Measurements from ENCODE around the gene P2RX2.
"Not testable (repeated sequence)": the region's sequence is repeated elsewhere in the genome, so short reads cannot be mapped to it uniquely, and the experiment has no call there.

Gene P2RX2

DNA sequence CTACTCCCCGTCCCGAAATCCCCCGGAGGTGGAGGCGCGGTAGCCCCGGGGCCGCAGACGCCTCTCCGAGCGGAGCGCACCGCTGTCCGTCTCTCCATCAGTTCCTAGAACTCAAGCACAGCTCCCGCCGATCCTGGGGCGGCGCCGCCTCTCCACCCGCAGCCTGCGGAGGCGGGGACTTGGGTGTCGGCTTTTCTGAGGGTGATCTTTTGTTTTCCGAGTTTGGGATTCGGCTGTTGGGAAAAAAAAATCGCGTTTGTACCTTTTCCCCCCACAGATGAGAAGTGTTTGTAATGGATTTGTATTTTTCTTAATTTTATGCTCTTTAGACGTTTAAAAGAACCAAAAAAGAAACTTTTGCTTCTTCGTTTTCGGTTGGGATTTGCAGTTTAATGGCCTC lies 34.8 kb upstream of the P2RX2 start:
- no peak for DNase-seq (ENCODE audit: low read depth)

- DNase-seq (ENCODE audit: low read depth), result no peak
These were observed 34.1 kb upstream of the P2RX2 start for GRCh38 chr12:132584429-132584828.

- DNase-seq (ENCODE audit: low read depth), result no peak
These were observed 33.4 kb upstream of the P2RX2 start for GRCh38 chr12:132585177-132585576.

DNA sequence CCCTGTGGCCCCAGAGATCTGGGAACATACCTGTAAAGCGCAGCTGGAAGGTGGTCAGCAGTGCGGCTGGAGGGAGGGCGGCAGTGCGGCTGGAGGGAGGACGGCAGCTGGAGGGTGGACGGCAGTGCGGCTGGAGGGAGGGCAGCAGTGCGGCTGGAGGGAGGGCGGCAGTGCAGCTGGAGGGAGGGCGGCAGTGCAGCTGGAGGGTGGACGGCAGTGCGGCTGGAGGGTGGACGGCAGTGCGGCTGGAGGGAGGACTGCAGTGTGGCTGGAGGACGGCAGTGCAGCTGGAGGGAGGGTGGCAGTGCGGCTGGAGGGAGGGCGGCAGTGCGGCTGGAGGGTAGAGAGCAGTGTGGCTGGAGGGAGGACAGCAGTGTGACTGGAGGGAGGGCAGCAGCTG lies 31.6 kb upstream of the P2RX2 start:
- DNase-seq (ENCODE audit: low read depth), result no peak

GRCh38 chr12:132587781-132588180 lies 30.8 kb upstream of the P2RX2 start:
- no peak for DNase-seq (ENCODE audit: low read depth)

DNA sequence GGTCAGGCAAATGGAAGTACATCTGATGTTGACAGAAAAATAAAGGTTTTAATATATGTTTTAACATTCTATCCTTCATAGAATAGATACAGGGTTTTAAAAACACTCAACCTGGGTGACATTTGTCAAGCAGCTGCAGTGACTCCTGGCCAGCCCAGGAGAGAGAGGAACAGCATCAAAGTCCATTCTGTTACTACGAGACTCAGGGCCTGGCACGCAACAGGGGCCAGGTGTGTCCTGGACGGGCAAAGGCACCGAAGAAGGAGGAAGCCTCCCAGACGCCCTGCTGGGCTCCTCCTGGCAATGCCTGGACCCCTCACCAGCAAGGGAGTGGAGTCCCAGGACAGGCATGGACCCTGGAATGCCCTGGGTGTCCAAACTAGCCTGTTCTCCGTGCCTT lies 30.3 kb upstream of the P2RX2 start:
- DNase-seq (ENCODE audit: low read depth), result no peak

DNA sequence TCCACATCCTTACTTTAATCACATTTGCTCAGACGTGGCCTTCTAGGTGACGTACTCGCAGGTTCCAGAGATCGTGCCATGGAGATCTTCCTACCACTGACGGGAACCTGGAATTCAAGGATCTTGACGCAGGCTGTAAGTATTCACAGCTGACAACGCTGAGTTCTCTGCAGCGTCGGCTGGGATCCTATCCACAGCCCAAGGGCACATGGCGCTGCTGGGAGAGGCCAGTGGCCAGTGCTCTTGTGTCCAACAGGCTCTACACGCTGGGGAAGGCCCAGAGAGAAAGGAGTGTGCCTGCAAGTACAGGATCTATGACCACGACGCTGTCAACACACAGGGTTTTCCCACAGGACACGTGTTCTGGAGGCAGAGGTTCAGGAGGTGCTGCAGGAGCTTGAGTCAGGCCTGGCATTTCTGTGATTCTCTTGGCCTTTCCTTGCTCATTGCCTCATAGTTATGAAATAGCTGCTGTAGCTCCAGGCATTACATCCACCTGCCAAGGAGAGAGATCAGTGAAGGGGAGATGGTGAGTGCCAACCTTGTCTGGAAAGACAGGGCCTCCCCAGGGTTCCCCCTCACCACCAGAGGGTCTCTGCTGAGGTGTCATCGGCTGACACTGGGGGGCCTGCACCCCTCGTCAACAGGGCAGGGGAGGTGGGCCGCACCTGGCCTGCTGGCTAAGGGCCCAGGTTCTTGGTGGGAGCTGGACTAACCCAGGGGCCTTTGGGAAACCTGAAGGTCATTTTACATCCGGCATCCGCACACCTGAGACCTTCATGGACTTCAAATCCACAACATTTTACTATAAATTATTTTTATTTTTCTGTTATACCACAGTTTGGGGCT lies 29.5 kb upstream of the P2RX2 start:
- DNase-seq (ENCODE audit: low read depth), result no peak

DNA sequence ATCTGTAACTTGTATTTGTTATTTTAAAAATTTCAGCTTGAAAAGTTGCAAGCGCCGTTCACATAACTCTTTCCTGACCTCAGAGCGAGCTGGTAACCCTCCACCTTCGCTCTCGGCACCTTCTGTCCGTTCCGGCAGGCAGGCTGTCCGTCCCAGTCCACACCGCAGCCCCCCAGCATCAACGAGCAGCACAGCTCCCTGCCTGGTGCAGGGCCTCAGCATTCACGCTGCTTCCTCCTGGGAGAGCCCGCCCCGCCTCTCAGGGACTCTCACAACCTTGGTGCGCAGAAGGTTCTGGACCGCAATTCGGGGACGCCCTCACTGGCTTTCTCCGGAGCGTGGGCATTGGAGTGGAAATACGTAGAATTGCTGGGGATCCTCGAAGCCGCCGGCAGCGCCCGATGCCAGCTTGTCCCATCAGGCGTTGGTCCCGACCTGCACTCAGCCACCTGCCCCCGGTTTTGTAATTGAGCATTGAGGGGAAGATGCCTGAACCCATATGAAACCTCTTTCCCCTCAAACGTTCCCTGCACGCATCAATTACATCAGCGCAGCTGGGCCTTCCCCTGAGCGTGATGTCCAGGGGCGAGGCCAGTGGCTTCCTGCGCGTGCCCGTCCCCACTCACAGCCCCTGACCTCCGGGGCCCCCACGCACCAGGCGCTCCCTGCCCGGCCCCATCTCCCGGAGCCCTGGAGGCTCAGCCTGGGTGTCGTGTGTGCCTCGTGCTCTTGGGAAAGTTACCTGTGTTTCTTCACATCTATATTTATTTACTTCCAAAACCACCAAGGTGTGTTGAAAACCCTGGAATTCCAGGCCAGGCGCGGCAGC lies 27.3 kb upstream of the P2RX2 start:
- DNase-seq (ENCODE audit: low read depth), result no peak

DNA sequence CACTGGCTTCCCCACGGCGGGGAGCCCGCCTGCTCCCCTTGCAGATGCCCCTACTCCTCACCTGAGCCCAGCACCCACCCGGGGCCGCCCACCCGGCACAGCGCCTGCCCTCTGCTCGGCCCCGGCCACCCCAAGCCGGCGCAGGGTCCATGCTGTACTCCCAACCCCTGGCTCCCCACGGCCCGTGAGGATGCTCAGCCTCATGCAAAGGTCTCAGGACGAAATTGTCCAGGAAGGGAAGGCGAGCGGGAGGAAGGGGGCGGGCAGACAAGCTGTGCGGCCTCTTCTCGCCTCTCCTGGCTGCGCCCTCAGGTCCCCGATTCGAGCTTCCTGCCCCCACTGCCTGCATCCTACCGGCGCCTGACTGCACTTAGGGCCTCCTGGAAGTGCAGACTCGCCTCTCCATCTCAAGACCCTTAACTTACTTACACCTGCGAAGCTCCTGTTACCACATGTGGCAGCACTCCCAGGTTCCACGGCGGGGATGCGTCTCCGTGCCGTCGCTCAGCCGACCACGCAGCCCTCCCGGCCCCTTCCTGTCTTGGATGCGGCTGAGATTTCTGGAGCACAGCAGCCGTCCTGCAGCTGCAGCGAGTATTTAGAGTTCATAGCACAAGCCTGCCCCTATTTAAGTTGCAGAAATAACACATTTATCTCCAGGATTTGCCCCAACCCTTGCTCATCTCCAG lies 26.1 kb upstream of the P2RX2 start:
- DNase-seq (ENCODE audit: low read depth), result no peak

GRCh38 chr12:132593071-132593470 lies 25.5 kb upstream of the P2RX2 start:
- DNase-seq (ENCODE audit: low read depth), result no peak

DNA sequence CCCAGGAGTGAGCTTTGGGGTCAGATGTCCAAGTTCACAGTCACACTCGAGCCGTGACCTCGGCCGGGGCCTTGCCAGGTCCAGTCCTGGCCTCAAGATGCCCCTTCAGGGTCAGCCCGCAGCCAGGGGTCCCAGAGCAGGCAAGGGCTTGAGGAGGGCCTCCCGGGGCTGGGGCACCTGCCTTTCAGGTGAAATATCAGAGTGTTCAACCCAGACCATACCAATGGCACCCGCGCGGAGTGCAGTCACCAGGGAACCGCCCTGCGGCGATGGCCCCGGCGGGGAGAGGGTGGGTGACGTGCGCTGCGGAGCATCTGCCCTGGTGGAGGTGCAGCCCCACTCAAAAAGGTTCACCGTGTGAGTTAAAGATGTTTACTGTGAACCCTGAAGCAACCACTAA lies 25.1 kb upstream of the P2RX2 start:
- no peak for DNase-seq (ENCODE audit: low read depth)

GRCh38 chr12:132593938-132594358 lies 24.6 kb upstream of the P2RX2 start:
- no peak for DNase-seq (ENCODE audit: low read depth)

DNA sequence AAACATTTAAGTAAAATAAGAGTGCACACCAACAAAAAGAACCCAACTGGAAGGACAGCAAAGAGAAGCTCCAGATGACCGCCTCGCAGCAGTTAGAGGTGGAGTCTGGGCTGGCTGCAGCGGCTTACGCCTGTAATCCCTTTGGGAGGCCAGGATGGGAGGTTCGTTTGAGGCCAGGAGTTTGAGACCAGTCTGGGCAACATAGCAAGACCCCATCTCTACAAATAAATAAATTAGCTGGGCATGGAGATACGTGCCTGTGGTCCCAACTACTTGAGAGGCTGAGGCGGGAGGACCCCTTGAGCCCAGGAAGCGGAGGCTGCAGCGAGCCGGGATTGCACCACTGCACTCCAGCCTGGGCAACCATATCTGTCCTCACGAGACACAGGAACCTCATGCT lies 23.4 kb upstream of the P2RX2 start:
- no peak for DNase-seq (ENCODE audit: low read depth)

DNA sequence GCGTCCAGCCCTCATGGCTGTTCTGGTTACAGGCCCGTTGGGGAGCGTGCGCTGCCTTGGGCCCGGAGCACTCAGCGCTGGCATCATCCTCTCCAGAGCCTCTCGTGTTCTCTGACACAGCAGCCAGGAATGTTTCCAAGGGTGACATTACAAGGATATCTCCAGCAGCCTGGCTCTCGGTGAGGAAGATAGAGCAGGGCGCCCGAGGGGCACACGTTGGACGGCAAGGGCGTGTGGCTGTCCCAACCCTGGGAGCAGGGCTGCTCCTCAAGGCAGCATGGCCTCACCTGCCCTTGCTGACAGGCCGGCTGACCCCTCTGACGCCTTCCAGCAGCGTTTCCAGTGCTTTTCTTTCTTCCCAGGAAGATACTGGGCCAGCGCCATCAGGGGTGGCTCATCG lies 22.6 kb upstream of the P2RX2 start:
- DNase-seq (ENCODE audit: low read depth), result no peak

DNA sequence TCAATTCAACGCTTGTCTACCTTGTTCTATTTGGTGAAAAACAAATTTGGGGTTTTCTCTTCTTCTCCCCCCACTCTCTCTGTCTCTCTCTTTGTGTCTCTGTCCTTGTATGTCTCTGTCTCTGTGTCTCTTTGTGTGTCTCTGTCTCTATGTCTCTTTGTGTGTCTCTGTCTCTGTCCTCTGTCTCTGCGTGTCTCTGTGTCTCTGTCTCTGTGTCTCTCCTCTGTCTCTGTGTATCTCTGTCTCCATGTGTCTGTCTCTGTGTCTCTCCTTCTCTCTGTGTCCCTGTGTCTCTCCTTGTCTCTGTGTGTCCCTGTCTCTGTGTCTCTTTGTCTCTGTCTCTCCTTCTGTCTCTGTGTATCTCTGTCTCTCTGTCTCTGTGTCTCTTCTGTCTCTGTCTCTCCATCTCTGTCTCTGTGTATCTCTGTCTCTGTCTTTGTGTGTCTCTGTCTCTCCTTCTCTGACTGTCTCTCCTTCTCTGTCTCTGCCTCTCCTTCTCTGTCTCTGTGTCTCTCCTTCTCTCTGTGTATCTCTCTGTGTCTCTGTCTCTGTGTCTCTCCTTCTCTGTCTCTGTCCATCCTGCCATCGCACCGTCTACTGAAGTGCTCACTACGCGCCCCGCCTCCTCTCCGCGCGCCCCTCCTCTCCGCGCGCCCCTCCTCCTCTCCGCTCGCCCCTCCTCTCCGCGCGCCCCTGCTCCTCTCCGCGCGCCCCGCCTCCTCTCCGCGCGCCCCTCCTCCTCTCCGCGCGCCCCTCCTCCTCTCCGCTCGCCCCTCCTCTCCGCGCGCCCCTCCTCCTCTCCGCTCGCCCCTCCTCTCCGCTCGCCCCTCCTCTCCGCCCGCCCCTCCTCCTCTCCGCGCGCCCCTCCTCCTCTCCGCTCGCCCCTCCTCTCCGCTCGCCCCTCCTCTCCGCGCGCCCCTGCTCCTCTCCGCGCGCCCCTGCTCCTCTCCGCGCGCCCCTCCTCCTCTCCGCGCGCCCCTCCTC lies 21.0 kb upstream of the P2RX2 start:
- no peak for DNase-seq (ENCODE audit: low read depth)

DNA sequence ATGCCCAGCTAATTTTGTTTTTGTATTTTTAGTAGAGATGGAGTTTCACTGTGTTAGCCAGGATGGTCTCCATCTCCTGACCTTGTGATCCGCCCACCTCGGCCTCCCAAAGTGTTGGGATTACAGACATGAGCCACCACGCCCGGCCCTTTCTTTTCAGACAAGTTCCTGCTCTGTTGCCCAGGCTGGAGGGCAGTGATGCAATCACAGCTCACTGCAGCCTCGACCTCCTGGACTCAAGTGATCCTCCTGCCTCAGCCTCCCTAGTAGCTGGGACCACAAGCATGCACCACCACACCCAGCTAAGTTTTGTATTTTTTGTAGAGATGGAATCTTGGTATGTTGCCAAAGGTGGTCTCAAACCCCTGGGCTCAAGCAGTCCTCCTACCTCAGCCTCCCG lies 19.1 kb upstream of the P2RX2 start:
- DNase-seq (ENCODE audit: low read depth), result not testable (repeated sequence)

- no peak for DNase-seq (ENCODE audit: low read depth)
These were observed 18.2 kb upstream of the P2RX2 start for GRCh38 chr12:132600048-132601032.

DNA sequence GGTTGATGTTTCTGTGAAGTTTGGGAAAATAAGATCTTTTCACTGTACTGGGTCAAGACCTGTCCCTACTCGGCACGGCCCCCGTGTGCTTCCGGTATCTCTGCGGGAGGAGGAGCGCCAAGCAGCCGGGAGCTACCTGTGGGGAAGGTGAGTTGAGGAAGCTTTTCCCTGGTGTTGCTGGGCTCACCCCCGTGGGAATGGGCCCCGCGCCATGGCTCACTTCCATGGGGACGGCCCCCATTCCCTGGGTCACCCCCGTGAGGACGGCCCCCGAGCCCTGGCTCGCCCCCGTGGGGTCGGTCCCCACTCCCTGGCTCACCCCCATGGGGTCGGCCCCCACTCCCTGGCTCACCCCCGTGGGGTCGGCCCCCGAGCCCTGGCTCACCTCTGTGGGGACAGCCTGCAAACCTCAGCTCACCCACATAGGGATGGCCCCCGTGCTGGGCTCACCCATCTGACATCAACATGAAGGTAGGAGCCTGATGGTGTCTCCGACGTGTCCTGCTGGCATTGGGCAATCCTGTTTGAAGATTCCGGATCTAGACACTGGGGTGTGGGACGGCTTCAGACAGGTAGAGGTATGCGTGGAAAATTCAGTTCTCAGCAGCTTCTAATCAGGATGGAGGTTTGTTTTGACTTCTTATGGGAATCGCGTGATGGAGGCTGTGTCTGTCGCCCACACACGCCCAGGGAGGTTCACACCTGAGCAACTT lies 17.2 kb upstream of the P2RX2 start:
- no peak for DNase-seq (ENCODE audit: low read depth)

GRCh38 chr12:132602572-132603239 lies 15.9 kb upstream of the P2RX2 start:
- DNase-seq (ENCODE audit: low read depth), result no peak

Measured in HS-27A (cell line).